VCaP (cell line): ENCODE results near the gene ARID1B.

Source experiments
- H3K27ac ChIP-seq: fragments of 450-650 bp; 2 replicates; pipeline ENCODE4 v1.5.1; 2017
- TF ChIP-seq, protein P1 (sequence below): fragments of 450-650 bp; conservative IDR thresholded peaks from 2 replicates; pipeline ENCODE4 v1.5.1; 2017; ENCODE audit warnings: mild to moderate bottlenecking, moderate library complexity

The ARID1B gene

DNA sequence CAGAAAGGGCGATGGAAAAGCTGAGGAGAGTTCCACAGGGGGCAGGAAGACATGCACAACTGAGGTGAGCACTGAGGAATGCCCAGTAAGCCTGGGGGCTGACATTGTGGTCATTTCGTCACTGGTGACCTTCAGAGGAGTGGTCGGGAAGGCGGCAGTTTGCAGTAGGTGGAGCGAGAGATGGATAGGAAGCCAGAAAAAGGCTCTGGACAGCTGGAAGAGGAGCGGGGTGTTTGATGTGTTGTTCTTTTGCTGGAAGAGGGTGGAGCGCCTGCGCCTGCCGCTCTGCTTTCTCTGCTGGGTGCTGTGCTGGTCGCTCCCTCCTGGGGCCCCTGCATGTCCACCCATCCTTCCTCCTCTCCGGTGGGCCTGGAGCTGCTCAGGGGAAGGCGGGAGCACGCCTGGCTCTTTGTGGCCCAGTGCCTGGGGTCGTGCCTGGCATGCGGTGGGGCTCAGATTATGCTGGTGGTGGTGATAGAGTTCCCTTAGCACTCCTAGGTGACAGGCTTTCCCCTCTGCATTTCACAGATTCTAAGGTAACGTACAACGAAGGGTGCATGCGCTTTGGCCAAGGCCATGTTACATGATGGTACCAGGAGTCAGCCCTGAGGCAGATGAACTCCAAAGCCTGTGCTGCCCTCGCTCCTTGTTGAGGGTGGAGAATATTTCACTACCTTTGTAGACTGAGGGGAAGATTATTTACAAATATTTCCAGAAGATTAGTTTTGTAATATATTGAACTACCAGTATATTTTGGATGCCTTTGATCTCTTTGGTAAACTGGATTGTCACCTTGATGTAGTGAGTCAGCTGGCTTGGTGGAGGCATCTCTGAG is 20.9 kb downstream of the ARID1B start:
- H3K27ac ChIP-seq = no peak overlapping the region
- TF ChIP-seq, protein P1, sequence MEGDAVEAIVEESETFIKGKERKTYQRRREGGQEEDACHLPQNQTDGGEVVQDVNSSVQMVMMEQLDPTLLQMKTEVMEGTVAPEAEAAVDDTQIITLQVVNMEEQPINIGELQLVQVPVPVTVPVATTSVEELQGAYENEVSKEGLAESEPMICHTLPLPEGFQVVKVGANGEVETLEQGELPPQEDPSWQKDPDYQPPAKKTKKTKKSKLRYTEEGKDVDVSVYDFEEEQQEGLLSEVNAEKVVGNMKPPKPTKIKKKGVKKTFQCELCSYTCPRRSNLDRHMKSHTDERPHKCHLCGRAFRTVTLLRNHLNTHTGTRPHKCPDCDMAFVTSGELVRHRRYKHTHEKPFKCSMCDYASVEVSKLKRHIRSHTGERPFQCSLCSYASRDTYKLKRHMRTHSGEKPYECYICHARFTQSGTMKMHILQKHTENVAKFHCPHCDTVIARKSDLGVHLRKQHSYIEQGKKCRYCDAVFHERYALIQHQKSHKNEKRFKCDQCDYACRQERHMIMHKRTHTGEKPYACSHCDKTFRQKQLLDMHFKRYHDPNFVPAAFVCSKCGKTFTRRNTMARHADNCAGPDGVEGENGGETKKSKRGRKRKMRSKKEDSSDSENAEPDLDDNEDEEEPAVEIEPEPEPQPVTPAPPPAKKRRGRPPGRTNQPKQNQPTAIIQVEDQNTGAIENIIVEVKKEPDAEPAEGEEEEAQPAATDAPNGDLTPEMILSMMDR = no peak

DNA sequence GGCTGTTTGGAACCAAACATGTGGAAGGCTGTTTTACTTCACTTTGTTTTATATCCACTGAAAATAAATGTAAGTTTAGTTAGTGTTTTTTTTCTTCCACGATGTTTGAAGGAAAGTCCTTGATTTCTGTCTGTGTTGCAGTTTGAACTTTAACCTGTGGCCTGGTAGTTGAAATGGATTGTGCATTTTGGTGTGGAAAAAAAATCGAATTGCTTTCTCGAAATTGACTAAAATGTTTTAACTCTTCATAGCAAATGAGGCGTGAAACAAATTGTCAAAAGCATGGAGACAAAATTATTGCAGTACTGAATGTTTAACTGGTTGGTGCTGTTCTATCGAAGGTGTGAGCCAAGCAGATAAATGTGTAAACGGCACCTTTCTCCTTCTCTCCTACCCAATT is 24.5 kb downstream of the ARID1B start:
- TF ChIP-seq, protein P1 = no peak
- H3K27ac ChIP-seq = no peak overlapping the region

DNA sequence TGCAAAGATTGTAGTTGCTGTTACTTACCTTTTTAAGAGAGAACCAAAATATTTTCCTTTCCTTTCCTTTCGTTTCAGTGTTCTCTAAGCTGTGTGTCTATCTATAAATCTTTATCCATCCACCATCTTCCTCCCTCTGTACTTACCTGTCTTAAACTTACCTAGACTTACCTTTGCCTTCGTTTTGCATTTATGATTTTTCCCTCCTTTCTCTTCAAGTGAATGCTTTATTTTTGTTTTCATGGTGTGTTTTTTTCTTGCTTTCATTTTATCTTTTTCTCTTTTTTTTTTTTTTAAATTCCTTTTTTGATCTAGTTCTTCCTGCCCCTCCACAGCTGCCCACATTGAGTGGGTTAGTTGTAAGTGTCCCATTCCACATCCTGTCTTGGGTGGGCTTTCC is 26.2 kb downstream of the ARID1B start:
- TF ChIP-seq, protein P1 = no peak
- no peak overlapping the region for H3K27ac ChIP-seq

DNA sequence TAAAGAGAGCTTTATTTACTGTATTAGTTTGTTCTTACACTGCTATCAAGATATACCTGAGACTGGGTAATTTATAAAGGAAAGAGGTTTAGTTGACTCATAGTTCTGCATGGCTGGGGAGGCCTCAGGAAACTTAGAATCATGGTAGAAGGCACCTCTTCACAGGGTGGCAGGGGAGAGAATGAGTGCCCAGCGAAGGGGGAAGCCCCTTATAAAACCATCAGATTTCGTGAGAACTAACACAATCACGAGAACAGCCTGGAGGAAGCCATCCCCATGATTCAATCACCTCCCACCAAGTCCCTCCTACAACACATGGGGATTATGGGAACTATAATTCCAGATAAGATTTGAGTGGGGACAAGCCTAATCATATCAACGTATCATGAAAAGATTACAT is 27.2 kb downstream of the ARID1B start:
- TF ChIP-seq, protein P1 = no peak

DNA sequence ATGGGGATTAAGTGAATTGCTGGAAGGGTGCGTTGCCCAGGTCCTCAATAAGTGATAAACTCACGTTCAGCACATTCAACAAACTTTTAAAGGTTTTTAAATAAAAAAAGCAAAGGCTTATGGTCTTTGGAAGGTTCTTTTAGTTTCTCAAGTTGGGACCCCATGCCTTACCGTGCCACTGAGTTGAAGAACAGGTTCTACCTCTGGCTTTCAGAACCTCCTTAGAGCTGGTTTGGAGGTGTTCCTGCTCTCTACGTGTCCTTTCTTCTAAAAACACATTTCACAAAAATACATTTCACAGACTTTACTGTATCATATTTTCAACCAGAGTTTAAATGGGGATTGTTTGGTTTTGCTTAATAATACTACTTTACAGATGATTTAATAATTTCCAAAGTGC is 29.0 kb downstream of the ARID1B start:
- TF ChIP-seq, protein P1 = no peak
- H3K27ac ChIP-seq = no peak overlapping the region

More for the DNA sequence above, 27.2 kb downstream of the ARID1B start:
- no peak overlapping the region for H3K27ac ChIP-seq

DNA sequence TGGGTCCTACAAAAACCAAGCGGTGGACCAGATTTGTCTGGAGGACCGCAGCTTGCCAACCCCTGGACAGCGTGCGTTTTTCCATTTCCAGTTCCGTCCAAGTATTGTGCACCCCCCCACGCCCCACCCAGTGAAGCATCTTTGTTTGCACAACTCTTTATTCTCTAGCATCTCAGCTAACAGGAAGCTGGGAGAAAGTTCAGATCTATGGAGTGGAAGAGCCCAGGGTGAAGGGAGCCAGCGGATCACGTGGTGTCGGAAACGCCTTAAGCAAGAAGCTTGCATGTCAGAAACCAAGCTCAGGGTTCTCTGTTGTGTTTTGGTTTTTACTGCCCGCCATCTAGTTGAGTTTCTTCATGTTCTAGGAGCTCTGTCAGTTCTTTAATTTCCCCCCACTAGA is 29.9 kb downstream of the ARID1B start:
- TF ChIP-seq, protein P1 = no peak
- no peak overlapping the region for H3K27ac ChIP-seq

DNA sequence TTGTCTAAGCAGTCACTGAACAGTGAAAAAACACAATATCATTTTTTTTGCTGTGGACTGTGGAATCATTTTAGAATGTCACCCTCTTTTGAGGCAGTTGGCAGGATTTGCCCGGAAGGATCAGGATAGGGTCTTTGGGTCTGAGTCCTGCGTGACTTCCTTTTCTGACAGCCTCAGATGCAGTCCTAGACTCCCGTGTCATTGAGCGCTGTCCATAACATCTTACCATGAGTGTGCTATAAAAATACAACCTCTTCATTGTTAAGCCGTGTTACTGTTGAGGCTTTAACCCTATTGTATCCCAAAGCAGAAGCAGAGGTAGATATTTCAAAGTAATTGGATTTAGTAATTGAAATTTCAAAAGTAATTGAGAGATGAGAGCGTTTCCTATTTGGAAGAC is 30.6 kb downstream of the ARID1B start:
- TF ChIP-seq, protein P1 = no peak
- H3K27ac ChIP-seq = no peak overlapping the region
